Ishikawa (cell line): ENCODE results near the gene SOX15.

Experiments used
- MAX ChIP-seq: IDR thresholded peaks from 2 replicates; pipeline ENCODE4 v1.6.1; 2012
- USF1 ChIP-seq: IDR thresholded peaks from 2 replicates; pipeline ENCODE4 v1.6.1; 2012
- YY1 ChIP-seq: IDR thresholded peaks from 2 replicates; pipeline ENCODE4 v1.6.1; 2012; ENCODE audit warnings: low read depth

- TF ChIP-seq USF1 (no peak), YY1 (no peak), MAX (0 out of 2 replicates have a peak, but pooled peaks have one; percentile 10)
Measured at GRCh38 chr17:7561028-7561575, 28.8 kb downstream of the SOX15 start.
